GM10266 (cell line): ENCODE measurements around the gene ZDHHC1.

Experiments
- DNase-seq: peaks from one replicate; pipeline ENCODE4 v3.0.0; 2012; ENCODE audit errors: extremely low spot score
- TF ChIP-seq, protein P1 (sequence below): IDR thresholded peaks from 2 replicates; pipeline ENCODE4 v1.5.1; 2012; ENCODE audit warnings: mild to moderate bottlenecking, low read depth; ENCODE audit not compliant: control insufficient read depth, insufficient read depth; ENCODE audit errors: missing control alignments

ZDHHC1 gene

GRCh38 chr16:67345401-67345800, 70.9 kb downstream of the ZDHHC1 start:
- no peak for DNase-seq
- TF ChIP-seq, protein P1, sequence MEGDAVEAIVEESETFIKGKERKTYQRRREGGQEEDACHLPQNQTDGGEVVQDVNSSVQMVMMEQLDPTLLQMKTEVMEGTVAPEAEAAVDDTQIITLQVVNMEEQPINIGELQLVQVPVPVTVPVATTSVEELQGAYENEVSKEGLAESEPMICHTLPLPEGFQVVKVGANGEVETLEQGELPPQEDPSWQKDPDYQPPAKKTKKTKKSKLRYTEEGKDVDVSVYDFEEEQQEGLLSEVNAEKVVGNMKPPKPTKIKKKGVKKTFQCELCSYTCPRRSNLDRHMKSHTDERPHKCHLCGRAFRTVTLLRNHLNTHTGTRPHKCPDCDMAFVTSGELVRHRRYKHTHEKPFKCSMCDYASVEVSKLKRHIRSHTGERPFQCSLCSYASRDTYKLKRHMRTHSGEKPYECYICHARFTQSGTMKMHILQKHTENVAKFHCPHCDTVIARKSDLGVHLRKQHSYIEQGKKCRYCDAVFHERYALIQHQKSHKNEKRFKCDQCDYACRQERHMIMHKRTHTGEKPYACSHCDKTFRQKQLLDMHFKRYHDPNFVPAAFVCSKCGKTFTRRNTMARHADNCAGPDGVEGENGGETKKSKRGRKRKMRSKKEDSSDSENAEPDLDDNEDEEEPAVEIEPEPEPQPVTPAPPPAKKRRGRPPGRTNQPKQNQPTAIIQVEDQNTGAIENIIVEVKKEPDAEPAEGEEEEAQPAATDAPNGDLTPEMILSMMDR = no peak
